HG03565 (cell line): ENCODE results near the gene C13orf42.

ENCODE experiments used
- ATAC-seq: cut with Tn5 transposase; IDR thresholded peaks from one replicate; pipeline ENCODE4 v1.9.1; 2021; ENCODE audit warnings: mild to moderate bottlenecking, moderate library complexity; ENCODE audit not compliant: unreplicated experiment

Gene C13orf42

GRCh38 chr13:51035978-51036377 lies 75.1 kb downstream of the C13orf42 start:
- no peak for ATAC-seq

GRCh38 chr13:51035469-51035868 lies 75.6 kb downstream of the C13orf42 start:
- no peak for ATAC-seq

- ATAC-seq, result no peak
These were observed 76.2 kb downstream of the C13orf42 start for GRCh38 chr13:51034906-51035305.

GRCh38 chr13:51033421-51034185 lies 77.5 kb downstream of the C13orf42 start:
- ATAC-seq, result no peak

GRCh38 chr13:51032831-51033230 lies 78.2 kb downstream of the C13orf42 start:
- no peak for ATAC-seq
